NB4 (cell line): Measurements from ENCODE around the gene TMEM217.
A peak's percentile ranks its signal among the peaks of the same experiment; 100 is the strongest.

Source experiments
- DNase-seq: peaks from one replicate; pipeline ENCODE4 v3.0.0; 2010; ENCODE audit warnings: low read depth
- H3K4me3 ChIP-seq: one replicate; pipeline ENCODE4 v1.5.1; 2011; ENCODE audit warnings: mild to moderate bottlenecking, low read depth, low read length, moderate library complexity
- MYC ChIP-seq: IDR thresholded peaks from 2 replicates; pipeline ENCODE4 v1.6.1; 2011; ENCODE audit warnings: low read depth, low read length
- POLR2A ChIP-seq: IDR thresholded peaks from 2 replicates; pipeline ENCODE4 v1.6.1; 2011; ENCODE audit warnings: mild to moderate bottlenecking; ENCODE audit not compliant: insufficient read length; ENCODE audit errors: extremely low read depth
- TF ChIP-seq, protein P1 (sequence below): IDR thresholded peaks from one replicate; pipeline ENCODE4 v1.5.1; 2012; ENCODE audit warnings: low read depth, low read length
- TF ChIP-seq, protein P2 (sequence below): IDR thresholded peaks from 2 replicates; pipeline ENCODE4 v1.6.1; 2011; ENCODE audit warnings: low read depth, low read length

TMEM217 gene

DNA sequence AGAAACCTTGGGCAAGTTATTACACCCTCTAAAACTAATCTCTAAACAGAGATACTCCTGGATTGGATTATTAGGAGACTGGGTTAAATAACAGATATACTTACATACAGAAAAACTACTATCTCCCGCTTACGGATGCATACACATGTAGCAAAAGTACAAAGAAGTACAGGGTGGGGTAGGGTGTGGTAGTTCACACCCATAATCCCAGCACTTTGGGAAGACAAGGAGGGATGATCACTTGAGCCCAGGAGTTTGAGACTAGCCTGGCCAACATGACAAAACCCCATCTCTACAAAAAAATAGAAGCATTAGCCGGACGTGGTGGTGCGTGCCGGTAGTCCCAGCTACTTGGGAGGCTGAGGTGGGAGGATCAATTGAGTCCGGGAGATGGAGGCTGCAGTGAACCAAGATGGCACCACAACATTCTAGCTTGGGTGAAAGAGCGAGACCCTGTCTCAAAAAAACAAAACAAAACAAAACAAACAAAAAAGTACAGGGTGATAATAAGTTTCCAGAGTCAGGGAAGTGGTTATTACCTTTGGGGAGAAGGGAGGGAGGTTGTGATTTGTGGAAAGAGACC is 79.9 kb downstream of the TMEM217 start:
- DNase-seq, result no peak
- TF ChIP-seq, protein P1, sequence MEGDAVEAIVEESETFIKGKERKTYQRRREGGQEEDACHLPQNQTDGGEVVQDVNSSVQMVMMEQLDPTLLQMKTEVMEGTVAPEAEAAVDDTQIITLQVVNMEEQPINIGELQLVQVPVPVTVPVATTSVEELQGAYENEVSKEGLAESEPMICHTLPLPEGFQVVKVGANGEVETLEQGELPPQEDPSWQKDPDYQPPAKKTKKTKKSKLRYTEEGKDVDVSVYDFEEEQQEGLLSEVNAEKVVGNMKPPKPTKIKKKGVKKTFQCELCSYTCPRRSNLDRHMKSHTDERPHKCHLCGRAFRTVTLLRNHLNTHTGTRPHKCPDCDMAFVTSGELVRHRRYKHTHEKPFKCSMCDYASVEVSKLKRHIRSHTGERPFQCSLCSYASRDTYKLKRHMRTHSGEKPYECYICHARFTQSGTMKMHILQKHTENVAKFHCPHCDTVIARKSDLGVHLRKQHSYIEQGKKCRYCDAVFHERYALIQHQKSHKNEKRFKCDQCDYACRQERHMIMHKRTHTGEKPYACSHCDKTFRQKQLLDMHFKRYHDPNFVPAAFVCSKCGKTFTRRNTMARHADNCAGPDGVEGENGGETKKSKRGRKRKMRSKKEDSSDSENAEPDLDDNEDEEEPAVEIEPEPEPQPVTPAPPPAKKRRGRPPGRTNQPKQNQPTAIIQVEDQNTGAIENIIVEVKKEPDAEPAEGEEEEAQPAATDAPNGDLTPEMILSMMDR, result no peak
- TF ChIP-seq POLR2A, result no peak
- no peak overlapping the region for H3K4me3 ChIP-seq

DNA sequence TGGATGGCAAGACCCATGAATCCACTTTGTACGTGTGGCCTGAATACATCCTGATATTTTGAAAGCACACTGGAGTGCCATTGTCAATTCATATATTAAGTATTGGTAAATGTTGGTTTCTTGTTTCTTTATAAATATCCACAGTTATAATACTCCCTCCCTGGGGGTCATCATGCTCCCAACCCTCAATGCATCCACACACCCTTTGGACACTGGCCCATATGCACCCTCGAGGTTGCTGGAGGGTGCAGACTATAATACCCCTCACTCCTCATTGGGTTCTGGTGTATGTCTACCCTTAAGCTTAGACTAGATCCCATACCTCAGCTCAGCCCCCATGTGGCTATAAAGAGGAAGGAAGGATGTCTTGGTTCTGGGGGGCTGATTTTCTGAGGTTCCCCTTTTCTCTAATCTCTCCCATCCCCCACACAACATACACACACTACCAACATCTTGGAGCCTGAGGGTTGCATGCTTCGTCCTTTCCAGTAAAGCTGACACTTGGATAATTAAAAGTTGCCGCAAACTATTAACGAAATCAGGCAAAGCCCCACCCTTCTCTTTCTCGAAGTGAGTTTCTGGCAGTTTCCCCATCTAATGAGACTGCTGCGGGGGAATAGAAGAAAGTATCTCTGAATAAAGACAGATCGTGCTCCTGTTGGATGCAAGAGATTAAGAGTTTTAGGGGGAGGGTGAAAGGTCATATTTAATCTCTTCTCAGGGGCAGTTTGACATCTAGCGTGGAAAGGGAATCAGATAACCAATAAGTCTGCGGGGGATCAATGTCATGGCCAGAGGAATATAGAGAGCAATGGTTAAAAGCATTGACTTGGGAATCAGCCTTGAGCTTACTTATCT is 80.6 kb downstream of the TMEM217 start:
- DNase-seq, result peak; percentile 91
- TF ChIP-seq, protein P1, result peak; percentile 30
- TF ChIP-seq MYC (peak; percentile 70), POLR2A (no peak)
- TF ChIP-seq, protein P2, sequence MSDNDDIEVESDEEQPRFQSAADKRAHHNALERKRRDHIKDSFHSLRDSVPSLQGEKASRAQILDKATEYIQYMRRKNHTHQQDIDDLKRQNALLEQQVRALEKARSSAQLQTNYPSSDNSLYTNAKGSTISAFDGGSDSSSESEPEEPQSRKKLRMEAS, result peak; percentile 67

DNA sequence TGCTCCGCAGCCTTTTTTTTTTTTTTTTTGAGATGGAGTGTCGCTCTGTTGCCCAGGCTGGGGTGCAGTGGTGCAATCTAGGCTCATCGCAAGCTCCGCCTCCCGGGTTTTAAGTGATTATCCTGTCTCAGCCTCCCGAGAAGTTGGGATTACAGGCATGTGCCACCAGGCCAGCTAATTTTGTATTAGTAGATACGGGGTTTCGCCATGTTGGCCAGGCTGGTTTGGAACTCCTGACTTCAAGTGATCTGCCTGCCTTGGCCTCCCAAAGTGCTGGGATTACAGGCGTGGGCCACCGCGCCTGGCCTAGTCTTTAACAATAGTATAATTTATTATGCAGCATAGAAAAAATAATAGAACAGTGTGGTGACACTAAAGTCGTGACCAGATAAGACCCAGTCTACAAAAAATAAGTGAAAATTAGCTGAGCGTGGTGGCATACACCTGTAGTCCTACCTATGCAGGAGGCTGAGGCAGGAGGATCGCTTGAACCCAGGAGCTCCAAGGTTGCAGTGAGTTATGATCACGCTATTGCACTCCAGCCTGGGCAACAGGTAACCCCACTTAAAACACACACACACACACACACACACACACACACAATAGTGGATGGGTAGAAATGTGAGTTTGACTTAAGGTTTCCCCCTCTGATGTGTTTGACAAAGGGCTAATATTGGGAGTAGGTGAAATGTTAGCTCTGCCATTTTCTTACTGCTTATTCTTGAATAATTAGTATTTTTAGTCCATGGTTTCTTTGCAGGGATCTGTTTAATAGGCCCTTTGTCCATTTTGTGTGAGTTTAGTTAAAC is 81.5 kb downstream of the TMEM217 start:
- no peak overlapping the region for H3K4me3 ChIP-seq
- TF ChIP-seq, protein P2, result no peak
- TF ChIP-seq, protein P1, result no peak
- TF ChIP-seq MYC, result no peak
- no peak for TF ChIP-seq POLR2A

More for the DNA sequence above, 80.6 kb downstream of the TMEM217 start:
- no peak overlapping the region for H3K4me3 ChIP-seq

DNA sequence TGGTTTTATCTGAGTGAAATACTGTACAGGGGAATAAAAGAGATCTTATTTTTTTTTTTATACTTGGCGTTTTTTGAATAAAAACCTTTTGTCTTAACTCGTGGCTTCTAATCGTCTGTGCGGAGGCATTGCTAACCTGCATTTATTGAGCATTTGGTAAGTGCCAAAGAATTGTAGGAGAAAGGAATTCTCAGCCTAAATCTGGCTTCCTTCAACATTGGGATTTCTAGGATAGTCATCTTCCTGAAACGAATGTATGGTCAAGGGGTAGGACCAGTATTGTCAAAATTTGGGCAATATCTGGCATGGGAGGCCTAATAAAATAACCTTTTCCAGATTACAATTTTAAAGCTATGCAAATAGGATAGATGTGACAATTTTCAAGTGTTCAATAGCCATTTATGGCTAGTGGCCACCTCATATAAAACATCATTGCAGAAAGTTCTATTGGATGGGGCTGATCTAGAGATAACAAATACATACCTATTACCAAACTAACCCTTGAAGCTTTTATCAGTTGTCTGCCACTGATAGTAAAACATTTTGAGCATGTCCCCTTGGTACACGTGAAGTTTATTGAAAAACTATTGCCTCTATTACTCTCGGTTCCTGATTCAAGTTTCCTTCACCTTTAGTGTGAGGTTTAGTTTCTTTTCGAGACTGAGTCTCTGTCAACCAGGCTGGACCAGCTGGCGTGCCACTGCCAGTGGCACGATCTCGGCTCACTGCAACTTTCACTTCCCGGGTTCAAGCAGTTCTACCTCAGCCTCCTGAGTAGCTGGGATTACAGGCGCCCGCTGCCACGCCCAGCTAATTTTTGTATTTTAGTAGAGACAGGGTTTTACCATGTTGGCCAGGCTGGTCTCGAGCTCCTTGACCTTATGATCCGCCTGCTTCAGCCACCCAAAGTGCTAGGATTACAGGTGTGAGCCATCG is 82.3 kb downstream of the TMEM217 start:
- no peak for DNase-seq
- no peak overlapping the region for H3K4me3 ChIP-seq

More for the DNA sequence above, 81.5 kb downstream of the TMEM217 start:
- DNase-seq, result no peak

More for the DNA sequence above, 82.3 kb downstream of the TMEM217 start:
- TF ChIP-seq MYC (no peak), POLR2A (no peak)
- TF ChIP-seq, protein P2, result no peak
- TF ChIP-seq, protein P1, result no peak
